IMR-90 (cell line): Measurements from ENCODE around the gene KLHL30. TPM values are rescaled to one million over a fixed set of nuclear protein-coding genes. Genes with fewer than 3 reads are reported as not detected.
A peak's percentile ranks its signal among the peaks of the same experiment; 100 is the strongest.

Source experiments
- ATAC-seq: fragments of 200-7000 bp; cut with Tn5 transposase; 2 replicates; pipeline ENCODE4 v1.9.1; 2020; ENCODE audit warnings: low read depth, mild to moderate bottlenecking, moderate library complexity
- BruUV-seq: library from RNA; stranded (reverse); fragments of 400-500 nt; replicated peaks from 2 replicates; lab custom pipeline; 2021; lab: Mats Ljungman, UMichigan
- CTCF ChIA-PET: fragments of 300-600 bp; formaldehyde crosslinking; extraction: SDS; loops from one replicate; lab custom pipeline; 2021; ENCODE audit warnings: antibody characterized with exemption; lab: Yijun Ruan, JAX
- POLR2A ChIA-PET: fragments of 300-600 bp; sonication (Branson Sonifier 250); formaldehyde crosslinking; loops from one replicate; lab custom pipeline; 2022; ENCODE audit warnings: antibody characterized with exemption; ENCODE audit not compliant: unreplicated experiment; lab: Charles Lee
- DNase-seq: peaks from one replicate; pipeline ENCODE4 v3.0.0; 2013
- H2AFZ ChIP-seq: replicated peaks from 2 replicates; pipeline ENCODE3; 2013; ENCODE audit warnings: low read length, mild to moderate bottlenecking; ENCODE audit not compliant: poor library complexity
- H2AK5ac ChIP-seq: 2 replicates; pipeline ENCODE4 v1.6.1; 2013; ENCODE audit warnings: low read depth, low read length, inconsistent platforms
- H2AK9ac ChIP-seq: replicated peaks from 2 replicates; pipeline ENCODE3; 2013; ENCODE audit warnings: mild to moderate bottlenecking, low read depth, low read length, moderate library complexity; ENCODE audit not compliant: poor library complexity
- H2BK120ac ChIP-seq: 2 replicates; pipeline ENCODE4 v1.6.1; 2013; ENCODE audit warnings: low read depth, low read length, inconsistent platforms
- H2BK15ac ChIP-seq: 3 replicates; pipeline ENCODE4 v1.6.1; 2013; ENCODE audit warnings: low read depth, low read length, inconsistent platforms
- H2BK20ac ChIP-seq: 2 replicates; pipeline ENCODE4 v1.6.1; 2013; ENCODE audit warnings: low read depth, mild to moderate bottlenecking, inconsistent platforms, low read length, moderate library complexity
- H2BK5ac ChIP-seq: 2 replicates; pipeline ENCODE4 v1.6.1; 2013; ENCODE audit warnings: mild to moderate bottlenecking, low read depth, low read length, inconsistent platforms; ENCODE audit not compliant: poor library complexity, severe bottlenecking
- H3K14ac ChIP-seq: replicated peaks from 2 replicates; pipeline ENCODE4 v1.6.1; 2013; ENCODE audit warnings: low read depth, low read length, inconsistent platforms
- H3K18ac ChIP-seq: 2 replicates; pipeline ENCODE4 v1.6.1; 2013; ENCODE audit warnings: low read depth, low read length, control low read depth
- H3K23ac ChIP-seq: 2 replicates; pipeline ENCODE4 v1.6.1; 2013; ENCODE audit warnings: low read depth, low read length, inconsistent platforms
- H3K27ac ChIP-seq: 2 replicates; pipeline ENCODE4 v1.5.1; 2013; ENCODE audit warnings: mild to moderate bottlenecking, control low read depth, low read length; ENCODE audit not compliant: insufficient read depth
- H3K27me3 ChIP-seq: 2 replicates; pipeline ENCODE4 v1.6.1; 2013; ENCODE audit warnings: low read length; ENCODE audit not compliant: control insufficient read depth, insufficient read depth
- H3K36me3 ChIP-seq: 2 replicates; pipeline ENCODE4 v1.6.1; 2013; ENCODE audit warnings: low read length, mixed read lengths; ENCODE audit not compliant: control insufficient read depth, insufficient read depth
- H3K4ac ChIP-seq: 2 replicates; pipeline ENCODE4 v1.6.1; 2013; ENCODE audit warnings: low read depth, low read length, inconsistent platforms
- H3K4me1 ChIP-seq: 2 replicates; pipeline ENCODE4 v1.6.1; 2013; ENCODE audit warnings: low read length, mixed read lengths; ENCODE audit not compliant: control insufficient read depth, insufficient read depth
- H3K4me2 ChIP-seq: 2 replicates; pipeline ENCODE4 v1.6.1; 2013; ENCODE audit warnings: low read depth, mild to moderate bottlenecking, control low read depth, low read length, moderate library complexity
- H3K4me3 ChIP-seq: 2 replicates; pipeline ENCODE4 v1.5.1; 2013; ENCODE audit warnings: low read depth, mild to moderate bottlenecking, control low read depth, low read length, moderate library complexity; ENCODE audit not compliant: insufficient read depth
- H3K56ac ChIP-seq: 2 replicates; pipeline ENCODE4 v1.6.1; 2013; ENCODE audit warnings: low read length, inconsistent platforms; ENCODE audit not compliant: insufficient read depth; ENCODE audit errors: extremely low read depth
- H3K79me1 ChIP-seq, 2 experiments: 2 replicates each; pipeline ENCODE4 v1.6.1; 2013; ENCODE audit warnings: low read length in 2 of 2, inconsistent platforms in 1 of 2, low read depth in 1 of 2
- H3K9ac ChIP-seq: 2 replicates; pipeline ENCODE4 v1.6.1; 2013; ENCODE audit warnings: low read depth, low read length, control low read depth
- H3K9me1 ChIP-seq: 2 replicates; pipeline ENCODE4 v1.6.1; 2013; ENCODE audit warnings: low read length, inconsistent platforms; ENCODE audit not compliant: insufficient read depth
- H3K9me3 ChIP-seq: 2 replicates; pipeline ENCODE4 v1.6.1; 2013; ENCODE audit warnings: low read length; ENCODE audit not compliant: control insufficient read depth, insufficient read depth
- H4K20me1 ChIP-seq: 2 replicates; pipeline ENCODE4 v1.6.1; 2013; ENCODE audit warnings: low read length, inconsistent platforms; ENCODE audit not compliant: insufficient read depth
- H4K5ac ChIP-seq: 2 replicates; pipeline ENCODE4 v1.6.1; 2013; ENCODE audit warnings: mild to moderate bottlenecking, low read depth, low read length, control low read depth
- H4K8ac ChIP-seq, 2 experiments: 2 replicates each; pipeline ENCODE4 v1.6.1; 2013; ENCODE audit warnings: low read depth in 2 of 2, low read length in 2 of 2, control low read depth in 1 of 2, inconsistent platforms in 1 of 2
- H4K91ac ChIP-seq: 2 replicates; pipeline ENCODE4 v1.6.1; 2013; ENCODE audit warnings: low read depth, low read length, inconsistent platforms; ENCODE audit not compliant: insufficient read depth
- BHLHE40 ChIP-seq: fragments of 150-350 bp; IDR thresholded peaks from 2 replicates; pipeline ENCODE4 v1.6.1; 2016; ENCODE audit warnings: mild to moderate bottlenecking, low read depth, low read length
- CEBPB ChIP-seq: IDR thresholded peaks from 2 replicates; pipeline ENCODE4 v1.6.1; 2012; ENCODE audit warnings: low read depth, low read length, improper control_type of control experiment
- CHD1 ChIP-seq: IDR thresholded peaks from 2 replicates; pipeline ENCODE4 v1.6.1; 2012; ENCODE audit warnings: low read depth, low read length, improper control_type of control experiment
- CTCF ChIP-seq: conservative IDR thresholded peaks from 2 replicates; pipeline ENCODE4 v1.5.1; 2012; ENCODE audit warnings: mild to moderate bottlenecking, low read depth, low read length, improper control_type of control experiment
- ELK1 ChIP-seq: fragments of 150-350 bp; IDR thresholded peaks from 2 replicates; pipeline ENCODE4 v1.6.1; 2016; ENCODE audit warnings: low read depth, mild to moderate bottlenecking, low read length, moderate library complexity, borderline replicate concordance
- FOS ChIP-seq: fragments of 150-350 bp; IDR thresholded peaks from 2 replicates; pipeline ENCODE4 v1.6.1; 2016; ENCODE audit warnings: low read depth, low read length
- MAFK ChIP-seq: IDR thresholded peaks from 2 replicates; pipeline ENCODE4 v1.6.1; 2012; ENCODE audit warnings: low read depth, low read length, improper control_type of control experiment
- MAZ ChIP-seq: IDR thresholded peaks from 2 replicates; pipeline ENCODE4 v1.6.1; 2012; ENCODE audit warnings: low read depth, mild to moderate bottlenecking, low read length, improper control_type of control experiment, moderate library complexity, borderline replicate concordance
- MXI1 ChIP-seq: IDR thresholded peaks from 2 replicates; pipeline ENCODE4 v1.6.1; 2012; ENCODE audit warnings: low read depth, mild to moderate bottlenecking, low read length, moderate library complexity, borderline replicate concordance
- NFE2L2 ChIP-seq: fragments of 150-350 bp; IDR thresholded peaks from 2 replicates; pipeline ENCODE4 v1.6.1; 2016; ENCODE audit warnings: low read depth, mild to moderate bottlenecking, low read length
- POLR2A ChIP-seq: IDR thresholded peaks from 2 replicates; pipeline ENCODE4 v1.6.1; 2012; ENCODE audit warnings: mild to moderate bottlenecking, low read depth, low read length
- RAD21 ChIP-seq: IDR thresholded peaks from 2 replicates; pipeline ENCODE4 v1.6.1; 2012; ENCODE audit warnings: low read length, improper control_type of control experiment
- RFX5 ChIP-seq: IDR thresholded peaks from 2 replicates; pipeline ENCODE4 v1.8.0; 2012; ENCODE audit warnings: low read depth, mild to moderate bottlenecking, low read length, moderate library complexity
- USF2 ChIP-seq: fragments of 150-350 bp; IDR thresholded peaks from 2 replicates; pipeline ENCODE4 v1.6.1; 2017; ENCODE audit warnings: mild to moderate bottlenecking, antibody characterized with exemption, low read length, low read depth
- WGBS, 2 experiments: methylation state at CpG; one replicate each; pipeline versions ENCODE4 v1.1.5 to v1.1.7; 2013; ENCODE audit warnings: missing lambda C conversion rate in 2 of 2; ENCODE audit not compliant: insufficient read length in 1 of 2; ENCODE audit errors: extremely low coverage in 2 of 2; 5-methylcytosine and 5-hydroxymethylcytosine counted together
- dilution Hi-C: fragments of 300-500 bp; cut with HindIII; formaldehyde crosslinking; loops from one replicate; pipeline ENCODE4 v1.14.3; 2018; ENCODE audit warnings: low sequenced_read_pairs; ENCODE audit not compliant: unreplicated experiment
- in situ Hi-C: fragments of 300-500 bp; cut with MboI; formaldehyde crosslinking; loops from 3 replicates; pipeline ENCODE4 v1.14.3; 2019; ENCODE audit warnings: low sequenced_read_pairs, inconsistent platforms, mixed read lengths
- intact Hi-C: fragments of 100-400 bp; cut with micrococcal nuclease; formaldehyde crosslinking; loops from 2 replicates; pipeline ENCODE4 v1.10.0; 2022
- polyA plus RNA-seq, 3 experiments: library from polyadenylated mRNA; depleted of rRNA; stranded (reverse); fragments of >200 nt; gene quantifications; 2 replicates each; pipeline ENCODE4 v1.2.3, GENCODE V29; 2012; ENCODE audit warnings: low replicate concordance in 1 of 3
- total RNA-seq: library from RNA; depleted of rRNA; stranded (reverse); fragments of >200 nt; gene quantifications from 2 replicates; pipeline ENCODE4 v1.2.3, GENCODE V29; 2012

KLHL30 gene
- total and polyA plus RNA-seq, 2 of the 4 experiments (the other 2 are of a cell fraction), result under 0.01 to 0.03 TPM

- H4K20me1 ChIP-seq, result no peaks in the 10 kb centered on the region
- TF ChIP-seq CTCF (no peak), MAZ (no peak), ELK1 (no peak), RFX5 (no peak), MXI1 (no peak), NFE2L2 (no peak), FOS (no peak), USF2 (no peak), RAD21 (no peak), POLR2A (no peak), CHD1 (no peak), BHLHE40 (no peak), MAFK (no peak), CEBPB (no peak)
These were observed 21.9 kb upstream of the KLHL30 start for GRCh38 chr2:238116298-238117198.

More at GRCh38 chr2:238116298-238117198, 21.9 kb upstream of the KLHL30 start:
- H3K23ac ChIP-seq, result no peak overlapping the region
- ChIA-PET POLR2A (no interaction called here), CTCF (interaction anchor here (1.1 kb wide), 1 partner anchor 26 kb away, joined by 3 read pairs; no protein-coding TSS in a partner anchor)
- H3K36me3 ChIP-seq, result no peaks in the 10 kb centered on the region
- H3K27ac ChIP-seq, result no peak overlapping the region
- no peak overlapping the region for H3K18ac ChIP-seq
- WGBS, 2 experiments, result 90% methylated on average over 3 of the region's 21 CpGs; no CpG with 5 or more reads in 1 of the 2 experiments
- no peak overlapping the region for H3K9ac ChIP-seq
- BruUV-seq, result no TSS peak
- dilution Hi-C loops, result no loop called here
- H4K91ac ChIP-seq, result no peak overlapping the region
- peaks cover 28% of the 10 kb centered on the region for H3K27me3 ChIP-seq
- H2BK20ac ChIP-seq, result no peak overlapping the region
- H2AK5ac ChIP-seq, result no peak overlapping the region; the same call in 1 of the 2 replicates
- no peak overlapping the region for H3K56ac ChIP-seq
- in situ Hi-C loops, result no loop called here
- no peaks in the 10 kb centered on the region for H3K79me1 ChIP-seq
- no peak overlapping the region for H3K14ac ChIP-seq
- H3K4me1 ChIP-seq, result peaks cover 4% of the 10 kb centered on the region; the same call in 1 of the 2 replicates
- no peak overlapping the region for H4K5ac ChIP-seq
- no peaks in the 10 kb centered on the region for H3K9me1 ChIP-seq
- no peak overlapping the region for H3K4me3 ChIP-seq
- H4K8ac ChIP-seq, result no peak overlapping the region
- H2AK9ac ChIP-seq, result no peak overlapping the region
- DNase-seq (no peak), ATAC-seq (no peak)
- no peak overlapping the region for H2BK15ac ChIP-seq
- no peak overlapping the region for H2BK5ac ChIP-seq
- peak overlapping the region; percentile 51 for H2AFZ ChIP-seq
- 0 out of 2 replicates have a peak overlapping the region, but pooled peaks have one; percentile 8 for H2BK120ac ChIP-seq
- intact Hi-C loops, result no loop called here
- no peak overlapping the region for H3K4me2 ChIP-seq
- H3K4ac ChIP-seq, result no peak overlapping the region
- H3K9me3 ChIP-seq, result peaks cover 12% of the 10 kb centered on the region
